Measurements from ENCODE around the gene AHCY.

DNA sequence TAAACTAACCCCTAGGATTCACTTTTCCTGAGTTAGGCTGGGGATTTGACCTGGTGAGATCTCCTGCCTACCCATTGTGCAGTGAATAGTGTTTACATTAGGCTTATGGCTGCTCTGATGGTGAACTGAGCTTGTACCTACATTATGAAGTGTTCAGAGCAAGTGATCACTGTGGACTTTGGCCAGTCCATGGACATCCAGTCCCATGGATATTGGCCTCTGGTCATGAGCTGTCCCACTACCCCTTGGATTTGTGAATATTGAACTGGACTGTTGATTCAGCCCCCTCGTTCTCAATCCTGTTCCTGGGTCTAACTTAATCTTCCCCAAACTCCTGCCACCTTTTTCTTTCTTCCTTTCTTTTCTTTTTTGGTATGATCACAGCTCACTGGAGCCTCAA, 48.2 kb downstream of the AHCY start:
- TF ChIP-seq, protein P1, sequence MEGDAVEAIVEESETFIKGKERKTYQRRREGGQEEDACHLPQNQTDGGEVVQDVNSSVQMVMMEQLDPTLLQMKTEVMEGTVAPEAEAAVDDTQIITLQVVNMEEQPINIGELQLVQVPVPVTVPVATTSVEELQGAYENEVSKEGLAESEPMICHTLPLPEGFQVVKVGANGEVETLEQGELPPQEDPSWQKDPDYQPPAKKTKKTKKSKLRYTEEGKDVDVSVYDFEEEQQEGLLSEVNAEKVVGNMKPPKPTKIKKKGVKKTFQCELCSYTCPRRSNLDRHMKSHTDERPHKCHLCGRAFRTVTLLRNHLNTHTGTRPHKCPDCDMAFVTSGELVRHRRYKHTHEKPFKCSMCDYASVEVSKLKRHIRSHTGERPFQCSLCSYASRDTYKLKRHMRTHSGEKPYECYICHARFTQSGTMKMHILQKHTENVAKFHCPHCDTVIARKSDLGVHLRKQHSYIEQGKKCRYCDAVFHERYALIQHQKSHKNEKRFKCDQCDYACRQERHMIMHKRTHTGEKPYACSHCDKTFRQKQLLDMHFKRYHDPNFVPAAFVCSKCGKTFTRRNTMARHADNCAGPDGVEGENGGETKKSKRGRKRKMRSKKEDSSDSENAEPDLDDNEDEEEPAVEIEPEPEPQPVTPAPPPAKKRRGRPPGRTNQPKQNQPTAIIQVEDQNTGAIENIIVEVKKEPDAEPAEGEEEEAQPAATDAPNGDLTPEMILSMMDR (IDR thresholded peaks at IDR 0.05): no peak
- TF ChIP-seq POLR2A (IDR thresholded peaks at IDR 0.05): no peak

All from uterus (tissue), 2 donors.